HG03521 (cell line): Measurements from ENCODE around the gene SLC2A9.
"Not testable (repeated sequence)": the region's sequence is repeated elsewhere in the genome, so short reads cannot be mapped to it uniquely, and the experiment has no call there.

Experiments used
- ATAC-seq: cut with Tn5 transposase; IDR thresholded peaks from one replicate; pipeline ENCODE4 v1.9.1; 2021; ENCODE audit warnings: mild to moderate bottlenecking, moderate library complexity; ENCODE audit not compliant: unreplicated experiment

The SLC2A9 gene

GRCh38 chr4:9847968-9848748 is 173.1 kb downstream of the SLC2A9 start:
- no peak for ATAC-seq

- no peak for ATAC-seq
These were observed 175.4 kb downstream of the SLC2A9 start for GRCh38 chr4:9845791-9846493.

- no peak for ATAC-seq
These were observed 180.2 kb downstream of the SLC2A9 start for GRCh38 chr4:9841072-9841471.

- ATAC-seq: no peak
These were observed 185.9 kb downstream of the SLC2A9 start for GRCh38 chr4:9835430-9835829.

- ATAC-seq: no peak
These were observed 187.9 kb downstream of the SLC2A9 start for GRCh38 chr4:9833421-9833820.

- ATAC-seq: no peak
These were observed 188.7 kb downstream of the SLC2A9 start for GRCh38 chr4:9832640-9833039.

- ATAC-seq: no peak
These were observed 194.7 kb downstream of the SLC2A9 start for GRCh38 chr4:9826551-9826950.

- no peak for ATAC-seq
These were observed 196.2 kb downstream of the SLC2A9 start for GRCh38 chr4:9825049-9825448.

- ATAC-seq: no peak
These were observed 201.0 kb downstream of the SLC2A9 start for GRCh38 chr4:9820343-9820742.

GRCh38 chr4:9816285-9816684 is 205.0 kb downstream of the SLC2A9 start:
- no peak for ATAC-seq

GRCh38 chr4:9812501-9813340 is 208.6 kb downstream of the SLC2A9 start:
- peak; percentile 86 for ATAC-seq

GRCh38 chr4:9811806-9812205 is 209.5 kb downstream of the SLC2A9 start:
- ATAC-seq: no peak

GRCh38 chr4:9808077-9808476 is 213.2 kb downstream of the SLC2A9 start:
- no peak for ATAC-seq

GRCh38 chr4:9804918-9805317 is 216.4 kb downstream of the SLC2A9 start:
- ATAC-seq: no peak

- no peak for ATAC-seq
These were observed 220.4 kb downstream of the SLC2A9 start for GRCh38 chr4:9800848-9801247.

- ATAC-seq: not testable (repeated sequence)
These were observed 224.7 kb downstream of the SLC2A9 start for GRCh38 chr4:9796641-9797040.

GRCh38 chr4:9792381-9792780 is 228.9 kb downstream of the SLC2A9 start:
- ATAC-seq: no peak

GRCh38 chr4:9785891-9786290 is 235.4 kb downstream of the SLC2A9 start:
- ATAC-seq: not testable (repeated sequence)

- no peak for ATAC-seq
These were observed 239.2 kb downstream of the SLC2A9 start for GRCh38 chr4:9782136-9782436.

GRCh38 chr4:9781343-9782135 is 239.8 kb downstream of the SLC2A9 start, which contains the start of gene DRD5:
Gene DRD5 (plus strand): TSS chr4:9781634. CDS start chr4:9782030, 396 bp downstream.
- ATAC-seq: no peak
